ENCODE results near the gene SMIM44.

DNA sequence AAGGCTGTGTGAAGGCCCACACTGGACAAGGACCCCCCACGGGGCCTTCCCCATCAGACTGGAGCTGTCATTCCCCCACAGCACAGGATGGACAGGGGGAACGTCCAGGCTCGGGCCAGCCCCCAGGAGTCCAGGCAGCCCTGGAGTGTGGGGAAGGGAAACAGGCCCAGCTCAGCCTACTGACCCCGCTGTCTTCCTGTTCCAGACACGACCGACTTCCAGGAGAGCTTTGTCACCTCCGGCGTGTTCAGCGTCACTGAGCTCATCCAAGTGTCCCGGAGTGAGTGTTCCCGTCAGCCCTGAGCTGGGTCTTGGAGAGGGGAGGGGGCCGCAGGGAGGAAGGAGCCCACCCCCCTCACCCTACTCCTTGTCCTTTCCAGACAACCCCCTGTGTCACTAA is 49.9 kb downstream of the SMIM44 start:
- TF ChIP-seq, protein P1, sequence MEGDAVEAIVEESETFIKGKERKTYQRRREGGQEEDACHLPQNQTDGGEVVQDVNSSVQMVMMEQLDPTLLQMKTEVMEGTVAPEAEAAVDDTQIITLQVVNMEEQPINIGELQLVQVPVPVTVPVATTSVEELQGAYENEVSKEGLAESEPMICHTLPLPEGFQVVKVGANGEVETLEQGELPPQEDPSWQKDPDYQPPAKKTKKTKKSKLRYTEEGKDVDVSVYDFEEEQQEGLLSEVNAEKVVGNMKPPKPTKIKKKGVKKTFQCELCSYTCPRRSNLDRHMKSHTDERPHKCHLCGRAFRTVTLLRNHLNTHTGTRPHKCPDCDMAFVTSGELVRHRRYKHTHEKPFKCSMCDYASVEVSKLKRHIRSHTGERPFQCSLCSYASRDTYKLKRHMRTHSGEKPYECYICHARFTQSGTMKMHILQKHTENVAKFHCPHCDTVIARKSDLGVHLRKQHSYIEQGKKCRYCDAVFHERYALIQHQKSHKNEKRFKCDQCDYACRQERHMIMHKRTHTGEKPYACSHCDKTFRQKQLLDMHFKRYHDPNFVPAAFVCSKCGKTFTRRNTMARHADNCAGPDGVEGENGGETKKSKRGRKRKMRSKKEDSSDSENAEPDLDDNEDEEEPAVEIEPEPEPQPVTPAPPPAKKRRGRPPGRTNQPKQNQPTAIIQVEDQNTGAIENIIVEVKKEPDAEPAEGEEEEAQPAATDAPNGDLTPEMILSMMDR (IDR thresholded peaks at IDR 0.05; ENCODE audit: insufficient read depth, low read length, poor library complexity, severe bottlenecking), result no peak
- TF ChIP-seq EZH2phosphoT487 (conservative IDR thresholded peaks at IDR 0.05; ENCODE audit: low read length), result no peak
